MCF 10A (cell line): ENCODE results near the gene MYO9B. TPM values are rescaled to one million over a fixed set of nuclear protein-coding genes. Genes with fewer than 3 reads are reported as not detected.

Experiments used
- BruUV-seq: library from RNA; stranded (reverse); fragments of 400-500 nt; replicated peaks from 2 replicates; lab custom pipeline; 2021; lab: Mats Ljungman, UMichigan
- CTCF ChIA-PET: fragments of 300-600 bp; sonication (Branson Sonifier 250); formaldehyde crosslinking; extraction: SDS; loops from one replicate; lab custom pipeline; 2021; ENCODE audit warnings: antibody characterized with exemption, inconsistent platforms; lab: Yijun Ruan, JAX
- POLR2A ChIA-PET: fragments of 300-600, 350-650 bp; sonication (Branson Sonifier 250); formaldehyde crosslinking; extraction: SDS; loops from one replicate; lab custom pipeline; 2020; ENCODE audit warnings: antibody characterized with exemption, inconsistent platforms; lab: Yijun Ruan, JAX
- DNase-seq: peaks from one replicate; pipeline ENCODE4 v3.0.0-alpha.2; 2018; ENCODE audit not compliant: unreplicated experiment
- H3K27ac Mint-ChIP-seq: one replicate; pipeline ENCODE4 v1.8.0; 2022; ENCODE audit warnings: mild to moderate bottlenecking, low read depth, mixed read lengths; ENCODE audit not compliant: unreplicated experiment
- H3K27me3 Mint-ChIP-seq: one replicate; pipeline ENCODE4 v1.8.0; 2022; ENCODE audit warnings: mixed read lengths; ENCODE audit not compliant: insufficient read depth, unreplicated experiment
- H3K36me3 Mint-ChIP-seq: one replicate; pipeline ENCODE4 v1.8.0; 2022; ENCODE audit warnings: mild to moderate bottlenecking, moderate library complexity, mixed read lengths; ENCODE audit not compliant: insufficient read depth, unreplicated experiment
- H3K4me1 Mint-ChIP-seq: one replicate; pipeline ENCODE4 v1.8.0; 2022; ENCODE audit warnings: mixed read lengths; ENCODE audit not compliant: insufficient read depth, unreplicated experiment
- H3K4me3 Mint-ChIP-seq: one replicate; pipeline ENCODE4 v1.8.0; 2022; ENCODE audit warnings: mild to moderate bottlenecking, moderate library complexity, mixed read lengths; ENCODE audit not compliant: unreplicated experiment
- H3K9me3 Mint-ChIP-seq: one replicate; pipeline ENCODE4 v1.8.0; 2022; ENCODE audit warnings: mixed read lengths; ENCODE audit not compliant: unreplicated experiment
- intact Hi-C: fragments of 100-400 bp; cut with micrococcal nuclease; formaldehyde crosslinking; loops from 2 replicates; pipeline ENCODE4 v1.14.1; 2022
- total RNA-seq: library from RNA; stranded (reverse); gene quantifications from 2 replicates; pipeline ENCODE4 v1.2.3, GENCODE V29; 2022
- TF ChIP-seq, protein P1 (sequence below): fragments of 200-600 bp; IDR thresholded peaks from one replicate; pipeline ENCODE4 v1.8.0; 2022; ENCODE audit warnings: antibody characterized with exemption, mild to moderate bottlenecking; ENCODE audit not compliant: unreplicated experiment

The MYO9B gene
- total RNA-seq, 1 experiment from 2014 or later, result 43.5 TPM

GRCh38 chr19:17226002-17226933 is 150.7 kb downstream of the MYO9B start, which contains the start of gene OCEL1:
Gene OCEL1, plus strand, starts transcription at chr19:17226226. Its CDS starts 22 bp downstream, at chr19:17226248.
- TF ChIP-seq, protein P1, sequence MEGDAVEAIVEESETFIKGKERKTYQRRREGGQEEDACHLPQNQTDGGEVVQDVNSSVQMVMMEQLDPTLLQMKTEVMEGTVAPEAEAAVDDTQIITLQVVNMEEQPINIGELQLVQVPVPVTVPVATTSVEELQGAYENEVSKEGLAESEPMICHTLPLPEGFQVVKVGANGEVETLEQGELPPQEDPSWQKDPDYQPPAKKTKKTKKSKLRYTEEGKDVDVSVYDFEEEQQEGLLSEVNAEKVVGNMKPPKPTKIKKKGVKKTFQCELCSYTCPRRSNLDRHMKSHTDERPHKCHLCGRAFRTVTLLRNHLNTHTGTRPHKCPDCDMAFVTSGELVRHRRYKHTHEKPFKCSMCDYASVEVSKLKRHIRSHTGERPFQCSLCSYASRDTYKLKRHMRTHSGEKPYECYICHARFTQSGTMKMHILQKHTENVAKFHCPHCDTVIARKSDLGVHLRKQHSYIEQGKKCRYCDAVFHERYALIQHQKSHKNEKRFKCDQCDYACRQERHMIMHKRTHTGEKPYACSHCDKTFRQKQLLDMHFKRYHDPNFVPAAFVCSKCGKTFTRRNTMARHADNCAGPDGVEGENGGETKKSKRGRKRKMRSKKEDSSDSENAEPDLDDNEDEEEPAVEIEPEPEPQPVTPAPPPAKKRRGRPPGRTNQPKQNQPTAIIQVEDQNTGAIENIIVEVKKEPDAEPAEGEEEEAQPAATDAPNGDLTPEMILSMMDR, result no peak
- CTCF ChIA-PET, result interaction anchor here (0.6 to 1.0 kb wide), 4 partner anchors 11 to 157 kb away, joined by 3 to 4 read pairs (median 4); partner anchors contain the start of gene USE1
- Mint-ChIP-seq H3K27ac (peak within 1 kb of the TSS; percentile 83), H3K4me3 (peak within 1 kb of the TSS; percentile 93), H3K27me3 (no peaks in the 10 kb centered on the region), H3K36me3 (peaks cover 9% of the 10 kb centered on the region), H3K9me3 (no peaks in the 10 kb centered on the region), H3K4me1 (no peaks in the 10 kb centered on the region)
- intact Hi-C loops, result loop anchor here (10.0 kb wide), 1 partner anchor 151 kb away; the partner anchor contains the start of genes HAUS8 and MYO9B
- BruUV-seq, result no TSS peak
- POLR2A ChIA-PET, result interaction anchor here (0.6 to 3.5 kb wide), 20 partner anchors 10 to 720 kb away, joined by 3 to 36 read pairs (median 6); partner anchors contain the start of genes BABAM1, DDA1, MYO9B and NR2F6
- peak; percentile 99 for DNase-seq

- no TSS peak for BruUV-seq
- H3K4me1 Mint-ChIP-seq, result no peaks in the 10 kb centered on the region
- ChIA-PET CTCF (no interaction called here), POLR2A (interaction anchor here (1.8 to 3.5 kb wide), 5 partner anchors 8 to 81 kb away, joined by 5 to 35 read pairs (median 21); partner anchors contain the start of genes BABAM1, DDA1 and USE1)
- intact Hi-C loops, result loop anchor here (10.0 kb wide), 1 partner anchor 153 kb away; the partner anchor contains the start of genes HAUS8 and MYO9B
- TF ChIP-seq, protein P1, result no peak
- H3K27me3 Mint-ChIP-seq, result no peaks in the 10 kb centered on the region
- no peak for DNase-seq
- no peak overlapping the region for H3K4me3 Mint-ChIP-seq
- no peak overlapping the region for H3K27ac Mint-ChIP-seq
- peaks cover 26% of the 10 kb centered on the region for H3K36me3 Mint-ChIP-seq
- H3K9me3 Mint-ChIP-seq, result no peaks in the 10 kb centered on the region
Observed at GRCh38 chr19:17227798-17228367, 152.3 kb downstream of the MYO9B start.

GRCh38 chr19:17229890-17230289 is 154.3 kb downstream of the MYO9B start:
- peaks cover 42% of the 10 kb centered on the region for H3K36me3 Mint-ChIP-seq
- no TSS peak for BruUV-seq
- intact Hi-C loops, result loop anchor here (10.0 kb wide), 1 partner anchor 155 kb away; the partner anchor contains the start of genes HAUS8 and MYO9B
- H3K9me3 Mint-ChIP-seq, result no peaks in the 10 kb centered on the region
- POLR2A ChIA-PET, result no interaction called here
- no peak for DNase-seq
- TF ChIP-seq, protein P1, result no peak
- no peak overlapping the region for H3K4me3 Mint-ChIP-seq
- H3K27me3 Mint-ChIP-seq, result no peaks in the 10 kb centered on the region
- no peaks in the 10 kb centered on the region for H3K4me1 Mint-ChIP-seq
- H3K27ac Mint-ChIP-seq, result no peak overlapping the region
- CTCF ChIA-PET, result no interaction called here
